Spleen (tissue), 11 donors: Measurements from ENCODE around the gene CEP170B. TPM values are rescaled to one million over a fixed set of nuclear protein-coding genes. Genes with fewer than 3 reads are reported as not detected.

ENCODE experiments used
- DNase-seq: peaks from one replicate; pipeline ENCODE4 v3.0.0-alpha.2; 2020
- H3K27ac ChIP-seq, 8 donors: fragments of 200-600 bp; sonication (generic) in 7 of 8; 1 replicate in 4 of 8; 2 replicates in 4 of 8; pipeline versions ENCODE4 v1.5.0 to v1.8.0; 2016 to 2021; ENCODE audit warnings: inconsistent platforms in 4 of 8, mild to moderate bottlenecking in 4 of 8, moderate library complexity in 1 of 8
- H3K27me3 ChIP-seq, 7 donors: fragments of 200-600 bp; sonication (generic) in 6 of 7; replicated peaks in 1 of 7; 1 replicate in 4 of 7; 2 replicates in 3 of 7; pipeline versions ENCODE4 v1.5.0 to v1.8.0; 2016 to 2021; ENCODE audit warnings: inconsistent platforms in 3 of 7, mild to moderate bottlenecking in 1 of 7
- H3K36me3 ChIP-seq, 6 donors: fragments of 200-600 bp; sonication (generic) in 5 of 6; 1 replicate in 4 of 6; 2 replicates in 2 of 6; pipeline versions ENCODE4 v1.5.0 to v1.8.0; 2016 to 2021; ENCODE audit warnings: inconsistent platforms in 2 of 6
- H3K4me1 ChIP-seq, 6 donors: fragments of 200-600 bp; sonication (generic) in 5 of 6; 1 replicate in 3 of 6; 2 replicates in 3 of 6; pipeline versions ENCODE4 v1.5.0 to v1.8.0; 2016 to 2021; ENCODE audit warnings: inconsistent platforms in 3 of 6
- H3K4me3 ChIP-seq, 8 donors: fragments of 200-600 bp; sonication (generic) in 7 of 8; 1 replicate in 4 of 8; 2 replicates in 4 of 8; pipeline versions ENCODE4 v1.5.0 to v1.8.0; 2016 to 2021; ENCODE audit warnings: inconsistent platforms in 4 of 8, mild to moderate bottlenecking in 4 of 8, moderate library complexity in 2 of 8
- H3K9me3 ChIP-seq, 8 donors: fragments of 200-600 bp; sonication (generic) in 7 of 8; 1 replicate in 4 of 8; 2 replicates in 4 of 8; pipeline versions ENCODE4 v1.5.0 to v1.8.0; 2016 to 2021; ENCODE audit warnings: inconsistent platforms in 4 of 8
- POLR2A ChIP-seq, 3 donors: fragments of 450-650 bp; IDR thresholded peaks; one replicate each; pipeline ENCODE4 v1.5.1; 2017; ENCODE audit warnings: antibody characterized with exemption in 3 of 3, mild to moderate bottlenecking in 1 of 3
- POLR2AphosphoS5 ChIP-seq, 3 donors: sonication (generic); formaldehyde crosslinking; IDR thresholded peaks; one replicate each; pipeline ENCODE4 v1.5.1; 2017; ENCODE audit warnings: antibody characterized with exemption in 3 of 3
- WGBS, 5 donors: extraction: QIAGEN DNeasy Blood & Tissue Kit in 3 of 5; methylation state at CpG; one replicate each; pipeline versions ENCODE4 v1.1.5 to v1.1.7; 2013 to 2018; 5-methylcytosine and 5-hydroxymethylcytosine counted together
- intact Hi-C: fragments of 100-400 bp; cut with DNase I; formaldehyde crosslinking; loops from one replicate; pipeline ENCODE4 v1.15.0; 2023; ENCODE audit warnings: low total_unique reads
- polyA plus RNA-seq, 3 donors: library from polyadenylated mRNA; stranded (reverse); fragments of 200-250 nt; gene quantifications; one replicate each; pipeline ENCODE4 v1.2.1, GENCODE V29; 2013
- total RNA-seq, 7 donors: library from RNA; depleted of rRNA in 3 of 7; stranded (reverse); fragments of >200 nt in 3 of 7; fragmentation: NEBNext Ultra II Directional in 4 of 7; extraction: Animal tissue kit (Norgen Biotek cat#: 25700) in 4 of 7; gene quantifications; one replicate each; pipeline versions ENCODE4 v1.1.0 to v1.2.1, GENCODE V29; 2016 to 2021
- TF ChIP-seq, protein P1 (sequence below), 11 experiments: fragments of 200-600 bp in 7 of 11; fragments of 450-650 bp in 4 of 11; sonication (generic) in 4 of 11; IDR thresholded peaks in 8 of 11; conservative IDR thresholded peaks in 3 of 11; 1 replicate in 7 of 11; 2 replicates in 4 of 11; pipeline versions ENCODE4 v1.4.0 to v1.8.0; 2016 to 2021; ENCODE audit warnings: antibody characterized with exemption in 11 of 11, inconsistent platforms in 4 of 11, mild to moderate bottlenecking in 1 of 11
- donor health status: healthy with polysubstance abuse.
- donor health status: DM: no; HTN: no; CAD: no; lungs with moderate emphysema.
- donor health status: DM: no; HTN: no; CAD: no.
- donor health status: Bipolar disorder and iron deficiency.
- donor health status: healthy.
- donor health status: DM: no; HTN: no; CAD: no.
- donor health status: DM: yes; HTN: yes; CAD: no.

Gene CEP170B
- total and polyA plus RNA-seq, 10 donors: 0.58 to 12.6 (median 5.7) TPM

DNA sequence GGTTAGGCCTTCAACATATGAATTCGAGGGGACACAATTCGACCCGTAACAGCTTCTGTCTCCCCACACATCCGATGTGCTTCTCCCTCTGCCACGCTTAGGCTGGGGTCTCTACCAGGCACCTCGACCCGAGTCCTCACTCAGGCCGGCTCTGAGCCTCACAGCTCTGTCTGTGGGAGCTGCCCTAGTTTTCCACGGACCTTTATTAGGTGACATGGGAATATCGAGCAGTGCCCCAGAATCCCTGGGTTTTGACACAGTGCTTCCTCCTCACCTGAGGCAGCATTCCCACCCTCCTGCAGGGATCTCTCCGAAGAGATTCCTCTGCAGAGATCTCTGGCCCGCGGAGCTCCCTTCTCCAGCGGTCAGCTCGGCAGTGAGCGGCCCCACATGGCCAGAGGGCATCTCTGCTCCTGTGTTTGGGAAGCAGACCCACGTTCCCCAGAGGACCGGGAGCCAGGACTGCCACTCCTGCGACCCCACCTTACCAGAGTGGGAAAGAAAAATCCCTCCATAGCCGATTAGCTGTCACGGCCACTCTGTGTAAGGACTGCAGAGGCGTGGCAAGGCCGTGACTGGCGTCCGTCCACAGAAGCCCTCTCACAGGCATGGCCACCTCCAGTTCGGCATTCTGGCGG is 43.0 kb upstream of the CEP170B start:
- no peak overlapping the region for H3K4me3 ChIP-seq
- DNase-seq: peak; percentile 71
- no peak overlapping the region for H3K27ac ChIP-seq
- peaks cover 0 to 6% (median 0%) of the 10 kb centered on the region in 6 donors for H3K36me3 ChIP-seq
- intact Hi-C loops: no loop called here
- H3K9me3 ChIP-seq: peaks cover 0 to 4% (median 0%) of the 10 kb centered on the region in 8 donors
- H3K4me1 ChIP-seq: peaks cover 9 to 39% (median 22%) of the 10 kb centered on the region in 6 donors
- WGBS, 5 donors: 80 to 92% (median 90%) methylated on average over 18 to 27 of the region's 27 CpGs
- TF ChIP-seq POLR2A (IDR thresholded peaks at IDR 0.05) (no peak), POLR2AphosphoS5 (IDR thresholded peaks at IDR 0.05) (no peak)
- TF ChIP-seq, protein P1, sequence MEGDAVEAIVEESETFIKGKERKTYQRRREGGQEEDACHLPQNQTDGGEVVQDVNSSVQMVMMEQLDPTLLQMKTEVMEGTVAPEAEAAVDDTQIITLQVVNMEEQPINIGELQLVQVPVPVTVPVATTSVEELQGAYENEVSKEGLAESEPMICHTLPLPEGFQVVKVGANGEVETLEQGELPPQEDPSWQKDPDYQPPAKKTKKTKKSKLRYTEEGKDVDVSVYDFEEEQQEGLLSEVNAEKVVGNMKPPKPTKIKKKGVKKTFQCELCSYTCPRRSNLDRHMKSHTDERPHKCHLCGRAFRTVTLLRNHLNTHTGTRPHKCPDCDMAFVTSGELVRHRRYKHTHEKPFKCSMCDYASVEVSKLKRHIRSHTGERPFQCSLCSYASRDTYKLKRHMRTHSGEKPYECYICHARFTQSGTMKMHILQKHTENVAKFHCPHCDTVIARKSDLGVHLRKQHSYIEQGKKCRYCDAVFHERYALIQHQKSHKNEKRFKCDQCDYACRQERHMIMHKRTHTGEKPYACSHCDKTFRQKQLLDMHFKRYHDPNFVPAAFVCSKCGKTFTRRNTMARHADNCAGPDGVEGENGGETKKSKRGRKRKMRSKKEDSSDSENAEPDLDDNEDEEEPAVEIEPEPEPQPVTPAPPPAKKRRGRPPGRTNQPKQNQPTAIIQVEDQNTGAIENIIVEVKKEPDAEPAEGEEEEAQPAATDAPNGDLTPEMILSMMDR (IDR thresholded peaks at IDR 0.05 in 8 of 11, conservative IDR thresholded peaks at IDR 0.05 in 3 of 11): no peak
- H3K27me3 ChIP-seq: peaks cover 0 to 23% (median 0%) of the 10 kb centered on the region in 7 donors

DNA sequence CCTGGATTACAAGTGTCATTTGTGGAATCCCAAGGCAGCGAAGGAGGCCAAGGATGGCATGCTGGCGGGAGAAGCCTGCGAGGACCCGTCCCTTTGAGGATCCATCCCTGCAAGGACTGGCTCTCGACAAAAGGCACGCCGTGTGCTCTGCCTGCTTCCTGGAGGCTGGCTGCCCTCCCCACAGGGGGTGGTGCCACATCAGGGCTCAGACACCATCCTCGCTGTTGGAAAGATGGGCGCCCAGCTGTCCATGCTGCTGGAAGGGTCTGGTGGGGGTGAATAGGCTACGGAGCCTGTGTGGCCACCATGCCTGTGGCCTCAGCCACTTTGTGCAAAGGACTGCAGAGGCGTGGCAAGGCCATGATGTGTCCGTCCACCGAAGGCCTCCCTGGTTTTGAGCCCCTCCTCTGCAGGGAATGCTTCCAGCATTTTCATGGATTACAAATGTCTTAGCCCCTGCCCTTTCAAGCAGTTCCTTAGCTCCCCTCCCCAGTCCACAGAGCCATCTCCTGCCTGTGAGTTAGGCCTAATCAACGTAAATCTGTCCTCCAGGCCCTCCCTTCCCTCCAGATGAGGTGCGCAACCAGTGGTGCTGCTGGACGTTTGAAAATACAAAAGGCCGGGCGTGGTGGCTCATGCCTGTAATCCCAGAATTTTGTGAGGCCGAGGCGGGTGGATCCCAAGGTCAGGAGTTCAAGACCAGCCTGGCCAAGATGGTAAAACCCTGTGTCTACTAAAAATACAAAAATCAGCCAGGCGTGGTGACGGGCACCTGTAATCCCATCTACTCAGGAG is 42.0 kb upstream of the CEP170B start:
- WGBS, 5 donors: 86 to 91% (median 87%) methylated on average over 22 of the region's 22 CpGs
- intact Hi-C loops: no loop called here
- H3K9me3 ChIP-seq: peaks cover 0 to under 1% (median 0%) of the 10 kb centered on the region in 8 donors
- peaks cover 14 to 40% (median 28%) of the 10 kb centered on the region in 6 donors for H3K4me1 ChIP-seq
- DNase-seq: peak; percentile 67
- TF ChIP-seq, protein P1 (IDR thresholded peaks at IDR 0.05 in 8 of 11, conservative IDR thresholded peaks at IDR 0.05 in 3 of 11): no peak
- TF ChIP-seq POLR2A (IDR thresholded peaks at IDR 0.05) (no peak), POLR2AphosphoS5 (IDR thresholded peaks at IDR 0.05) (no peak)
- peaks cover 0 to 6% (median 0%) of the 10 kb centered on the region in 6 donors for H3K36me3 ChIP-seq
- no peak overlapping the region for H3K27ac ChIP-seq
- H3K4me3 ChIP-seq: no peak overlapping the region
- peaks cover 0 to 33% (median 6%) of the 10 kb centered on the region in 7 donors for H3K27me3 ChIP-seq

DNA sequence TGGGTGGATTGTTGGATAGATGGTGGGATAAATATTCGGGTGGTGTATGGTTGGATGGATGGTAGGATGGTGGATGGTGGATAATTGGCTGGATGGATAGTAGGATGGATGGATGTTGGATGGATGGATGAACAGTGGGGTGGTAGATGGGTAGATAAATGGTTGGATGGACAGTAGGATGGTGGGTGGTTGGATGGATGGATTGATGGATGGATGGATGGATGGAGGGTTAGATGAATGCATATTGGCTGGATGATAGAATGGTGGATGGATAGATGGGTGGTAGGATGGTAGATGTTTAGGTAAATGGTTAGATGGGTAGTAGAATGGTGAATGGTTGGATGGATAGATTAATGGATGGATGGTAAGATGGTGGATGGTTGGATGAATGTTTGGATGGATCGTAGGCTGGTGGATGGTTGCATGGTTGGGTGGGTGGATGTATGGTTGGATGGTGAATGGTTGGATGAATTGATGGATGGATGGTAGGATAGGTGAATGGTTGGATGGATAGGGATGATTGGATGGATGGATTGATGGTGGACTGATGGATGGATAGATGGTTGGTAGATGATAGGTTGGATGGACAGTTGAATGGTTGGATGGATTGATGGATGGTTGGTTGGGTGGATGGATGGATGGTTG is 40.6 kb upstream of the CEP170B start:
- intact Hi-C loops: loop anchor here (2.0 kb wide), 1 partner anchor 56 kb away; no protein-coding TSS in a partner anchor
- Histone ChIP-seq H3K27ac (no peak overlapping the region), H3K4me3 (no peak overlapping the region), H3K36me3 (no peaks in the 10 kb centered on the region), H3K4me1 (peaks cover 14 to 41% (median 29%) of the 10 kb centered on the region in 6 donors), H3K9me3 (no peaks in the 10 kb centered on the region), H3K27me3 (peaks cover 0 to 34% (median 6%) of the 10 kb centered on the region in 7 donors)
- TF ChIP-seq, protein P1 (IDR thresholded peaks at IDR 0.05 in 8 of 11, conservative IDR thresholded peaks at IDR 0.05 in 3 of 11): no peak
- TF ChIP-seq POLR2AphosphoS5 (IDR thresholded peaks at IDR 0.05) (no peak), POLR2A (IDR thresholded peaks at IDR 0.05) (no peak)
- WGBS, 5 donors: 95 to 97% (median 96%) methylated on average over 2 of the region's 2 CpGs
- DNase-seq: no peak
